ENCODE results near the gene COX7A2L.
A peak's percentile ranks its signal among the peaks of the same experiment; 100 is the strongest.

The COX7A2L gene

GRCh38 chr2:42321452-42322064 lies 39.5 kb downstream of the COX7A2L start:
- H3K27me3 Mint-ChIP-seq, result no peaks in the 10 kb centered on the region
- H3K36me3 Mint-ChIP-seq, result peaks cover 40% of the 10 kb centered on the region
- no peaks in the 10 kb centered on the region for H3K9me3 Mint-ChIP-seq
- no peak overlapping the region for H3K27ac Mint-ChIP-seq
- H3K4me3 Mint-ChIP-seq, result no peak overlapping the region
- H3K4me1 Mint-ChIP-seq, result no peaks in the 10 kb centered on the region
- ATAC-seq, result no peak

GRCh38 chr2:42319265-42319664 lies 41.8 kb downstream of the COX7A2L start:
- Mint-ChIP-seq H3K4me1 (no peaks in the 10 kb centered on the region), H3K27me3 (no peaks in the 10 kb centered on the region), H3K9me3 (no peaks in the 10 kb centered on the region), H3K27ac (no peak overlapping the region), H3K36me3 (peaks cover 53% of the 10 kb centered on the region), H3K4me3 (no peak overlapping the region)
- ATAC-seq, result no peak

- Mint-ChIP-seq H3K9me3 (no peaks in the 10 kb centered on the region), H3K4me1 (no peaks in the 10 kb centered on the region), H3K4me3 (no peak overlapping the region), H3K36me3 (peaks cover 46% of the 10 kb centered on the region), H3K27ac (peak overlapping the region; percentile 19), H3K27me3 (no peaks in the 10 kb centered on the region)
- no peak for ATAC-seq
Measured at GRCh38 chr2:42317945-42318344, 43.1 kb downstream of the COX7A2L start.

- H3K9me3 Mint-ChIP-seq, result no peaks in the 10 kb centered on the region
- H3K27ac Mint-ChIP-seq, result peak overlapping the region; percentile 19
- peaks cover 46% of the 10 kb centered on the region for H3K36me3 Mint-ChIP-seq
- ATAC-seq, result no peak
- no peak overlapping the region for H3K4me3 Mint-ChIP-seq
- H3K27me3 Mint-ChIP-seq, result no peaks in the 10 kb centered on the region
- no peaks in the 10 kb centered on the region for H3K4me1 Mint-ChIP-seq
Measured at GRCh38 chr2:42317486-42317885, 43.5 kb downstream of the COX7A2L start.

- Mint-ChIP-seq H3K36me3 (peaks cover 46% of the 10 kb centered on the region), H3K27ac (no peak overlapping the region), H3K27me3 (no peaks in the 10 kb centered on the region), H3K9me3 (no peaks in the 10 kb centered on the region), H3K4me1 (no peaks in the 10 kb centered on the region), H3K4me3 (no peak overlapping the region)
- no peak for ATAC-seq
Measured at GRCh38 chr2:42316910-42317309, 44.1 kb downstream of the COX7A2L start.

- H3K4me1 Mint-ChIP-seq, result no peaks in the 10 kb centered on the region
- no peak for ATAC-seq
- H3K4me3 Mint-ChIP-seq, result no peak overlapping the region
- peaks cover 46% of the 10 kb centered on the region for H3K36me3 Mint-ChIP-seq
- no peaks in the 10 kb centered on the region for H3K27me3 Mint-ChIP-seq
- no peaks in the 10 kb centered on the region for H3K9me3 Mint-ChIP-seq
- H3K27ac Mint-ChIP-seq, result no peak overlapping the region
Measured at GRCh38 chr2:42315844-42316470, 45.1 kb downstream of the COX7A2L start.

- Mint-ChIP-seq H3K36me3 (peaks cover 44% of the 10 kb centered on the region), H3K27ac (no peak overlapping the region), H3K9me3 (no peaks in the 10 kb centered on the region), H3K4me1 (no peaks in the 10 kb centered on the region), H3K27me3 (no peaks in the 10 kb centered on the region), H3K4me3 (no peak overlapping the region)
- no peak for ATAC-seq
Measured at GRCh38 chr2:42314892-42315468, 46.0 kb downstream of the COX7A2L start.

- Mint-ChIP-seq H3K4me3 (no peak overlapping the region), H3K9me3 (no peaks in the 10 kb centered on the region), H3K36me3 (peaks cover 35% of the 10 kb centered on the region), H3K27ac (no peak overlapping the region), H3K27me3 (no peaks in the 10 kb centered on the region), H3K4me1 (no peaks in the 10 kb centered on the region)
- no peak for ATAC-seq
Measured at GRCh38 chr2:42312106-42312505, 48.9 kb downstream of the COX7A2L start.

GRCh38 chr2:42310007-42310515 lies 51.0 kb downstream of the COX7A2L start:
- H3K9me3 Mint-ChIP-seq, result no peaks in the 10 kb centered on the region
- no peaks in the 10 kb centered on the region for H3K27me3 Mint-ChIP-seq
- no peak for ATAC-seq
- peak overlapping the region; percentile 55 for H3K27ac Mint-ChIP-seq
- no peak overlapping the region for H3K4me3 Mint-ChIP-seq
- H3K36me3 Mint-ChIP-seq, result peaks cover 33% of the 10 kb centered on the region
- no peaks in the 10 kb centered on the region for H3K4me1 Mint-ChIP-seq

- H3K27me3 Mint-ChIP-seq, result no peaks in the 10 kb centered on the region
- H3K9me3 Mint-ChIP-seq, result no peaks in the 10 kb centered on the region
- ATAC-seq, result no peak
- no peaks in the 10 kb centered on the region for H3K4me1 Mint-ChIP-seq
- H3K4me3 Mint-ChIP-seq, result no peak overlapping the region
- H3K36me3 Mint-ChIP-seq, result peaks cover 29% of the 10 kb centered on the region
- H3K27ac Mint-ChIP-seq, result no peak overlapping the region
Measured at GRCh38 chr2:42309366-42309765, 51.7 kb downstream of the COX7A2L start.

GRCh38 chr2:42307180-42307579 lies 53.8 kb downstream of the COX7A2L start:
- Mint-ChIP-seq H3K27ac (no peak overlapping the region), H3K27me3 (no peaks in the 10 kb centered on the region), H3K4me1 (no peaks in the 10 kb centered on the region), H3K36me3 (peaks cover 43% of the 10 kb centered on the region), H3K9me3 (no peaks in the 10 kb centered on the region), H3K4me3 (no peak overlapping the region)
- no peak for ATAC-seq

- Mint-ChIP-seq H3K4me1 (no peaks in the 10 kb centered on the region), H3K36me3 (peaks cover 52% of the 10 kb centered on the region), H3K27me3 (no peaks in the 10 kb centered on the region), H3K9me3 (no peaks in the 10 kb centered on the region), H3K27ac (no peak overlapping the region), H3K4me3 (no peak overlapping the region)
- no peak for ATAC-seq
Measured at GRCh38 chr2:42304059-42304713, 56.8 kb downstream of the COX7A2L start.

GRCh38 chr2:42303252-42303651 lies 57.8 kb downstream of the COX7A2L start:
- no peak overlapping the region for H3K27ac Mint-ChIP-seq
- H3K4me3 Mint-ChIP-seq, result no peak overlapping the region

GRCh38 chr2:42300527-42300926 lies 60.5 kb downstream of the COX7A2L start:
- H3K4me1 Mint-ChIP-seq, result peaks cover 21% of the 10 kb centered on the region
- ATAC-seq, result no peak
- H3K27ac Mint-ChIP-seq, result peak overlapping the region; percentile 30
- H3K36me3 Mint-ChIP-seq, result peaks cover 54% of the 10 kb centered on the region
- no peaks in the 10 kb centered on the region for H3K9me3 Mint-ChIP-seq
- H3K4me3 Mint-ChIP-seq, result no peak overlapping the region
- H3K27me3 Mint-ChIP-seq, result no peaks in the 10 kb centered on the region

More at GRCh38 chr2:42303252-42303651, 57.8 kb downstream of the COX7A2L start:
- Mint-ChIP-seq H3K36me3 (peaks cover 56% of the 10 kb centered on the region), H3K27me3 (no peaks in the 10 kb centered on the region), H3K9me3 (no peaks in the 10 kb centered on the region), H3K4me1 (no peaks in the 10 kb centered on the region)
- no peak for ATAC-seq
